Hematopoietic multipotent progenitor cell treated with erythropoietin and hydrocortisone succinate and interleukin-3 and kit ligand, for 4 days (in vitro differentiated cells): ENCODE measurements around the gene CDK18.
"Not testable (repeated sequence)": the region's sequence is repeated elsewhere in the genome, so short reads cannot be mapped to it uniquely, and the experiment has no call there.

Experiments used
- DNase-seq: peaks from one replicate; pipeline ENCODE4 v3.0.0-alpha.2; 2015

Gene CDK18

GRCh38 chr1:205504311-205505075, at the start of gene CDK18:
CDK18 (plus strand) TSS chr1:205504669; CDS start chr1:205523168, 18,499 bp downstream.
- peak; percentile 87 for DNase-seq

- no peak for DNase-seq
Observed at GRCh38 chr1:205454903-205455335, 49.5 kb upstream of the CDK18 start.

DNA sequence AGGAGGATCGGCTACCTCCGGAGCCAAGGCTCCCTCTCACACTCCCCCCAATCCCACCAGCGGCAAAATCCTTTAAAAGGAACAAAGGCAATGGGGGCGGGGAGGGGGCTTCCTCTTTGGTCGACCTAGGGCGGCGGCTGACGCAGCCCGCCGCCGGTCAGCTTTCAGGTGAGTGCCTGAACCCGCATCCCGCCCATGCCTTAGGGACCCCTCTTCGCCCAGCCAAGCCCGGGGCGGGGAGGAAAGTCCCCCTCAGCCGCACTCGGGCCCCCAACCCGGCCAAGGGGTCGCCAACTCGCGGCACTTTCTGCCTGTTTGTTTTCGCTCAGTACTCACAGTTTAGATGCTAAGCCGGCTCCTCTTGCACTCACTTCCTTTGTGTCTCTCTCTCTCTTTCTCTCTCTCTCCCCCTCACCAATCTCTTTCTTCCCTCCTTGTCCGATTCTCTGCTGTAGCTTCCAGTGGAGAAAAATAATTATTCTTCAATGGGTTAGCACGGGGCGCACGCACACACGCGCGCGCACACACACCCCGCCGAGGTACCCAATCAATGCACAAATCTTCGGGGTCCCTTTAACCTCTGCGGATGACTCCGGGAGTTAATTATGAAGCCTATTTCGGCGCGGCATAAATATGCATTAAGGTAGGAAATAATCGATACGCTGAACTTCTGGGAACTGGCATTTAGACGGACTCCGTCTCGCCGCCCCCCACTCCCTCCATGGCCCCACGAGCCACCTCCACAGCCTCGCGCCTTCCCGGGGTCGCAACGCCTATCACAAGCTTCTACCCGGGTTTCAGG, 48.7 kb upstream of the CDK18 start, which contains the start of gene BLACAT1:
Gene BLACAT1 (minus strand): TSS at position 465 of the 802 bp plus-strand sequence.
- DNase-seq: no peak

- no peak for DNase-seq
Observed at GRCh38 chr1:205456383-205456867, 48.0 kb upstream of the CDK18 start.

DNA sequence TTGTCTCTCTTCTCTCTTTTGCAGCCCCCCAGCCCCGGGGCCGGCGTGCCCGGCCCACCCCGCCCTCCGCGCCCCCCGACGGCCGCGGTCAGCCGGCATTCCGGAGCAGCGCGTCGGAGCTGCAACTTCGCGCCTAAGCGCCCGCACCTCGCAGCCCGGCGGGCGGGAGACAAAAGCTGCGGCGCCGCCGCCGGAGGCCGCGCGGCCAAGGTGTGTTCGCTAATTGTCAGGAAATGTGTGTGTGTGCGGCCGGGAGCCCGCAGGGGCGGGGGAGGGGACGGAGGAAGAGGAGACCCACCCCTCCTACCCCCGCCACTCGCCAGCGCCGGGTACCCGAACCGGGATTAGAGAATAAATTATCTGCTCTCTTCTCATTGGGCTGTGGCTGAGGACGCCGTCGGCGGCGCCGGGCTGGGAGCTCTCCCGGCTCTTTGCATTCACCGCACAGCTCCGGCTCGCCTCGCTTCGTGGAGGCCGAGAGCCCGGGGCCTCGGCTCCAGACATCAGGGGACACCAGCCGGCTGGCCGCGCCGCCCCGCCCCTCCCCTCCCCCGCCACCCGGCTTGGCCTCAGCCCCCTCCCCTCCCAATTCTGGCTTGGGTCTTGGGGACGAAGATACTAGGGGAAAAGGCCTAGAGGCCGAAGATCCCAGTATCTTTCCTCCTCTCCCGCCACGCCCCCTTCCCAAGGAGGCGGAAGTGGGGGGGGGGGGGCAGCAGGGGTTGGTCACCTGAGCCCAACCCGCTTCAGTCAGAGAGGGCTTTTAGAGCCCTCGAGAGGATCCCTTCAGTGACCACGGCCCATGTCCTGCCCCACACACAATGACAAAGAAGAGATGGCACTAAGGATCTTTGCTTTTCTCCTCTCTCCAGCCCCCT, 47.4 kb upstream of the CDK18 start:
- DNase-seq: no peak

DNA sequence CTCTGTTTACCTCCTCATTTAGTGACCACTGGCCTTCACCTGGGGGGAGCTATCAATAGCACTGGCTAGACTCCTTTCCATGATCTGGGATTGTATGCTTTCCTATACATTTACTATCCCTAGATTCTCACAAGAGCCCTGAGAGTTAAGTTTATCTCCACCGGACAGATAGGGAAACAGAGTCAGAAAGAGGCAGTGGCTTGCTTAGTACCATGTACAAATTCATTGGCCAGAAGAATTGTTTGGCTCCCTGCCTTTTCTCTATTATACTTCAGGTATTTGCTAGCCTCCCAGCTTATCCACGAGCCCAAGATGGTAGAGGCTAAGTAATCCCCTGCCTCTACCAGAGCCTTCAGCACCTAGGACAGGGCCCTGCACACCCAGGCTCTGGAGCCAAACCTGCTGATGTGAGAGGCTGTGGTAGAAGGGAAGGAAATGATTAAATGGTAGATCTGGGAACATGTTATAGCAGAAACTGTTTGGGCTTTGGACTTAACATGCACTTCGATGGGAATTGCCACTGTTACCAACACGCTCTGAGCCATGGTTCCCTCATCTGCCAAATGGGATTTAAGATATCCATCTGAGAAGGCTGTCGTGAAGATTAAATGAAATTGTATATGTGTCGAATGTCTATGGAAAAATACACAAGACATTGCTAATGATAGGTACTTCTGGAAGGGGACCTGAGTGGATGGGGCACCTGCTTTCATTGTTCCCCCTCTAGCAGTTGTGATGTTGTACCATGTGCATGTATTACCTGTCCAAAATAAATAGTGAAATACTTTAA, 45.5 kb upstream of the CDK18 start:
- peak; percentile 79 for DNase-seq

DNA sequence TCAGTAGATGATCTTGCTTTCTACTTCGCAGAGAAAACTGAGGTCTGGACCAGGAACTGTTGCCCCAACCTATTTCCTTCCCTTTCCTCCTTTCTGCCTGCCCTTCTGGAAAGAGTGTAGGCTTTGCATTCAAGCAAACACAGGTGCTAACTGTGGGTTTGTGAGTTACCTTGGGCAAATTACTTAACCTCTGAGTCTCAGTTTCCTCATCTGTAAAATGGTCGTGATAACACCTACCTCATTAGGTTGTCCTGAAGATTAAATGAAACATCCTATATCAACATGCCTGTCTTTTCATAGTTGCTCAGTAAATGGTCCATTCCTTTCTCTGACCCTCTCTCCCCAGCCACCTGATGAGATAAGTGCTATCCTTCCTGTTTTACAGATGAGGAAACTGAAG, 39.1 kb upstream of the CDK18 start:
- DNase-seq: no peak

DNA sequence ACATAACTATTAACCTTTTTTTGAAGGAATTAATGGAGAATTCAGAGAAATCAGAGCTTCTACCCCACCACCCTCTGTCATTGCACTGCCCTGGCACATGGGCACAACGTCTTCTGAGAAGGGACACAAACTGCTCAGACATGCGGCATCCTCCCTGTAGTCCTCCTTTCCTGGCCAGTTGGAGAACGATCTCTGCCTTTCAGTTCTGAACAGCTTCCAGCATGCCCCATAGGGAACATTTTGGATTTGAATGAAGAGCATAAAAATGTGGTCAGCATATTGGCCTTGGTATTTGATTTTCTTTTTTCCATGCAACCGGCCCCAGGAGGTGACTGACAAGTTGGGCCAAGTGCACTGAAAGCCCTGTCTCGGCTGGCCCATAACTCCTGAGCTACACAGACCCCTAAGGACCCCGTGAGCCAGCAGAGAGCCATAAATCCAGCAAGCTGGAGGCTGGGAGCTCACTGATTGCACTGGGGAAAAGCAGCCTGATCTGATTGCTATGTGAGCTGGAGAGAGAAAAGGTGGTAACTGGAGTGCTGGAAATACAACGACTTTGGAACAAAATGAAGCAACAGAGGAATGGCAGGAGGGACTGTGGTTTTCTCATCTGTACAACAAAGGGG, 37.8 kb upstream of the CDK18 start:
- DNase-seq: no peak

DNA sequence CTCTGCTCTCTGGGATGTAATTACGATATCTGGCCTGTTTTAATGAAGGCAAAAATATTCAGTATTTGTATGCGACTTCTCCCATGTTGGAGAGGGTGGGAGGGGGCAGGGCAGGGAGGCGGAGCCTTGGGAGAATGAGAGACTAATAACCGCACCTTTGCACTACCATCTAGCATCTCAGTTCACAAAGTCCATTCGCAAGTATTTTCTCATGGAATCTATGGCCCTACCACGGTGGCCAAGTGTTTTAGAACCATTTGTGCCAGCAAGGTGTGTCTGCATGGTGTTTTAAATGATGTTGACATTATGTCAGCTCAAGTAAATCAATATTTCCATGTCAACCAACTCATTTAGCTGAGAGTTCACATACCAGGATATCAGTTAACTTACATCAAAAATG, 34.3 kb upstream of the CDK18 start:
- no peak for DNase-seq

DNA sequence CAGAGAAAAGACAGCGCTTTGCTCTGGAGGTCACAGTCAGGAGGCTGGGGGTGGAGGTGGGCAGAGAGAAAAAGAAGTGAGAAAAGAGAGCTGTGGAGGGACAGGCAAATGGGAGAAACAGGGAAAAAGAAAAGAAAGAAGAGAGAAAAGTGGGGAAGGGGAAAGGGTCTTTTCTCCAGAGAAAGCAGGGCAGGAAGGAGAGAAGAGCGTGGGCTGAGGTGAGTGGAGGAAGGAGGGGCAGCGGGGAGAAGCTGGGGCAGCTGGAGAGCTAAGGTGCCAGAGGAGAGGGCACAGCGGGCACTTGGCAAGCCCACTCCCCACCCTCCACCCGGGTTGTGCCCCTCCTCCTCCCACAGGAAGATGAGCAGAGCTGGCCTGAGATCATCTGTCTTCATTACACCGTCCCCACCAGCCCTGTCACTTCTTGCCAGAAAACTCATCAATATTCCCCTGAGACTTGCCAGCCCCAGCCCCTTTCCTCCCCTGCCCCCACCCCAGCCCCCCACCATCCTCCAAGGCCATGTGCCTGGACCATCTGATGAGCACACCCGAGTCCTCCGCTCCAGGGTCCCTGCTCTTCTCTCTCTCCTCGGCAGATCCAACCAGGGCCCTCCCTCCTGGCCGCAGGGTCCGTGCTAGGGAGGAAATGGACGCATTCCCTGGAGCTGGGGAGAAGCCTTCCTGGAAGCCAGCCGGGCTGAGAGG, 31.6 kb upstream of the CDK18 start:
- no peak for DNase-seq

DNA sequence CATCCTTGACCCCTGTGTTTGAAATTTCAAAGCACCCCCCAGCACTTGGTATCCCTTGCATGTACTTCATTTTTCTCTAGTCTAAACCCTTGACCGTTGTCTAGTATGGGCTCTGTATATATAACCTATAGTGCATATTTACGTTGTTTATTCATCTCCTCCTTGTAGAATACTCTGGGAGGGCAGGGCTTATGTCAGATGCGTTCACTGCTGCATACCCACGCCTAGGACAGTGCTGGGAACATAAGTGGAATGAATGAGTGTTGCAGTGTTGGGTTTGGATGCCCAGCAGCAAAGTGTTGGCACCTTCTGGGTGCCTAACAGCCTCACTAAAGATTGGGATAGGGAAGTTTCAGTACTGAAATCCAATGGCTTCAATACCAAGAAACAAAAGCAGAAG, 31.0 kb upstream of the CDK18 start:
- DNase-seq: no peak

- DNase-seq: no peak
Observed at GRCh38 chr1:205473966-205474365, 30.5 kb upstream of the CDK18 start.

DNA sequence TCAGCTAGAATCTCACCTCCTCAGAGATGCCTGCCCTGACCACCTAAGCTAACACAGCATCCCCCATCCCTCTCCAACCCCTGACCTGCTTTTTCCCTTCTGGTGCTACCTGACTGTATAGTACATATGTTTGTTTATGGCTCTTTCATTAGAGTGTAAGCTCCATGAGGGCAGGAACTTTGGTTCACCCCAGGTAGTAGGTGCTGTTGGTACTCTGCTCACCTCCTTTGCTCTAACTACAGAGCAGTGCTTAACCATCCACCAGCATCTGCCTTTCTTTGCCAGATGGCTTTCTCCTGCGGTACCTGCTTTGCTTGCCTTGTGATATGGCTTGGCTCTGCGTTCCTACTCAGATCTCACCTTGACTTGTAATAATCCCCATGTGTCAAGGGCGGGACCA, 29.9 kb upstream of the CDK18 start:
- no peak for DNase-seq

DNA sequence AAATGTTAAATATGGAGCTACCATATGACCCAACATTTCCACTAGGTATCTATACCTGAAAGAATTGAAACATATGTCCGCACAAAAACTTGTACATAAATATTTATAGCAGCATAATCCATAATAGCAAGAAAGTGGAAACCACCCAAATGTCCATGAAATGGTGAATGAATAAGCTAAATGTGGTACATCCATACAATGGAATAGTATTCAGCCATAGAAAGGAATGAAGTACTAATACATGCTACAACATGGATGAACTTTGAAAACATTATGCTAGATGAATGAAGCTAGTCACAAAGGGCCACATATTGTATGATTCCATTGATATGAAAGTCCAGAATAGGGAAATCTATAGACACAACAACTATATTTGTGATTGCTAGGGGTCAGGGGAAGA, 28.6 kb upstream of the CDK18 start:
- no peak for DNase-seq

DNA sequence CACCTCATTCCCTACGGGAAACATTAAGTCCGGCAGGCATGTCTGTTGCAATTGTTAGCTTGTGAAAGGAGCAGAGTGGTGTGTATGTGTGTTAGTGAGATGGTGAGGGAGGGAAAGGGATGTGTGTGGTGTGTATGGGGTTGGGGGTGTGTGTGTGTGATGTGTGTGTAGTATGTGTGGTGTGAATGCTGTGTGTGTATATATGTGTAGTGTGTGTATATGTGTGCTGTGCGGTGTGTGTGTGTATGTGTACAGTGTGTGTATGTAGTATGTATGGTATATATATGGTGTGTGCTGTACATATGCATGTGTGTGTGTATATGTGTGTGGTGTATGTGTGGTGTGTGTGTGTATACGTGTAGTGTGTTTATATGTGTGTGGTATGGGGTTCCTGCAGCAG, 27.8 kb upstream of the CDK18 start:
- no peak for DNase-seq

GRCh38 chr1:205477121-205477758, 27.2 kb upstream of the CDK18 start:
- DNase-seq: no peak

DNA sequence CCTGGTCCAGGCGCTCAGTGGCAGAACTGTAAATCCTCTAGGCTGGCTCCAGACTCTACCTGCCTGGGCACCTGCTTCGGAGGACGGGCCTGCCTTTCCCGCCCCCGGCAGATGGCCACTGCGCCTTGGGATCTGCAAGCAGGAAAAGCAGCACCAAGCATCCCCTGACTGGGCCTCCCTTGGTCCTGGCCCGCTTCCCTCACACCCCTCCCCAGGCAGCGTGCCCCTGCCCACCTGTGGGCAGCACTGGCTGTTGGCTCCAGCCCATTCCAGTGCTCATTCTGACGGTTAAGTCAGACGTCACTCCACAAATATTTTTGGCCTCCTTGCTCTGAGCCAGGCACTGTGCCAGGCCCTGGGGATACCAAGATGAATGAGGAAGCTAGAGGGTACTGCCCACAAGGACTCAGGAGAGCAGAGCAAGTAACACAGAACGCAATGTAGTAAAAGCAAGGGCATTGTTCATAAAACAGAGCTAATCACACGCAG, 26.7 kb upstream of the CDK18 start:
- no peak for DNase-seq

DNA sequence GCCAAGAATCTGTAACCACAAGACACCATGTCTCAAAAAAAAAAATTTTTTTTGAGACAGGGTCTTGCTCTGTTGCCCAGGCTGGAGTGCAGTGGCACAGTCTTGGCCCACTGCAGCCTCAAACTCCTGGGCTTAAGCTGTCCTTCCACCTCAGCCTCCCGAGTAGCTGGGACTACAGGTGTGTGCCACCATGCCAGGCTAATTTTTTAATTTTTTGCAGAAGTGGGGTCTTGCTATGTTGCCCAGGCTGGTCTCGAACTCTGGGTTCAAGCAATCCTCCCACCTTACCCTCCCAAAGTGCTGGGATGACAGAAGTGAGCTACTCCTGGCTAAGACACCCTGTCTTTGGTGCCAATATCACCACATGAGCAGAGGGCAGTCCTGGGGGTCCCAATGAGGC, 25.5 kb upstream of the CDK18 start:
- DNase-seq: not testable (repeated sequence)

DNA sequence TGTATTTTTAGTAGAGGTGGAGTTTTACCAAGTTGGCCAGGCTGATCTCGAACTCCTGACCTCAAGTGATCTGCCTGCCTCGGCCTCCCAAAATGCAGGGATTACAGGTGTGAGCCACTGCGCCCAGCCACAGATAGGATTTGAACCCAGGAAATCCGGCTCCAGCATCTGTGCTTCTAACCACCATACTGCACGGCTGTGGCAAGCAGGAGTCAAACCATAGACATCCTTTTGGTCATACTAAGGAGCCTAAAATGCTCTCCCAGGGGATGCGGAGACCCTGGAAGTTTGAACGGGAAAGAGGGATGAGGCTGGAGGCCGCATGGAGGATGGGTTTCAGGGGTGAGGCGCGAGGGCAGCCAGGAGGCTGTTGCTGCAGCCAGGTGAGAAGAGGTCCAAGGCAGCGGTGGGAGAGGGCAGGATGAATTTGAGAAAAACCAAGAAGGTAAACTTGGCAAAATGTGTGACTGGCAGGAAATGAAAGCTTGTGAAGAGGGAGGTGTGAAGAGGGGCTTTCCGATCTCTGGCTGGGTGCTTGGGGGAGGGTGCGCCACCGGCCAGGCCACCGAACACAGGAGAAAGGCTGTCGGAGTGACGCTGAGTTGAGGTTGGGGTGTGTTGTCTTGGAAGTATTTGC, 24.0 kb upstream of the CDK18 start:
- DNase-seq: no peak

GRCh38 chr1:205481218-205481617, 23.3 kb upstream of the CDK18 start:
- no peak for DNase-seq
